NCI-H1694 treated with DMSO at 0.1 percent for 48 hours (cell line): Measurements from ENCODE around the gene PLA2G7.
"Not testable (repeated sequence)": the region's sequence is repeated elsewhere in the genome, so short reads cannot be mapped to it uniquely, and the experiment has no call there.

Source experiments
- DNase-seq: peaks from one replicate; lab custom pipeline; 2025; lab: John Stamatoyannopoulos, UW

PLA2G7 gene

GRCh38 chr6:46748940-46749503 lies 13.8 kb upstream of the PLA2G7 start:
- DNase-seq, result no peak

GRCh38 chr6:46746696-46747095 lies 11.5 kb upstream of the PLA2G7 start, which contains the start of gene ANKRD66:
Gene ANKRD66 (plus strand): TSS chr6:46746933. CDS start chr6:46751949, 5,016 bp downstream.
- no peak for DNase-seq

GRCh38 chr6:46745973-46746372 lies 10.8 kb upstream of the PLA2G7 start:
- no peak for DNase-seq

GRCh38 chr6:46744159-46744725 lies 9.1 kb upstream of the PLA2G7 start:
- DNase-seq, result not testable (repeated sequence)

GRCh38 chr6:46743425-46744158 lies 8.4 kb upstream of the PLA2G7 start:
- DNase-seq, result no peak

GRCh38 chr6:46741910-46742309 lies 6.7 kb upstream of the PLA2G7 start:
- no peak for DNase-seq

- DNase-seq, result no peak
Observed at GRCh38 chr6:46741482-46741881, 6.3 kb upstream of the PLA2G7 start.

GRCh38 chr6:46736906-46737305 lies 1.7 kb upstream of the PLA2G7 start:
- no peak for DNase-seq

GRCh38 chr6:46735720-46736031 lies 501 bp upstream of the PLA2G7 start:
- DNase-seq, result no peak

- no peak for DNase-seq
Observed at GRCh38 chr6:46733341-46733801, 1.8 kb downstream of the PLA2G7 start.

- no peak for DNase-seq
Observed at GRCh38 chr6:46730921-46731461, 4.2 kb downstream of the PLA2G7 start.

- no peak for DNase-seq
Observed at GRCh38 chr6:46729787-46730326, 5.3 kb downstream of the PLA2G7 start.

- DNase-seq, result no peak
Observed at GRCh38 chr6:46720401-46720800, 14.8 kb downstream of the PLA2G7 start.

GRCh38 chr6:46719099-46719498 lies 16.1 kb downstream of the PLA2G7 start:
- no peak for DNase-seq

GRCh38 chr6:46715141-46715540 lies 20.0 kb downstream of the PLA2G7 start:
- DNase-seq, result no peak

GRCh38 chr6:46711491-46711890 lies 23.7 kb downstream of the PLA2G7 start:
- no peak for DNase-seq

- no peak for DNase-seq
Observed at GRCh38 chr6:46706464-46706863, 28.7 kb downstream of the PLA2G7 start.

- no peak for DNase-seq
Observed at GRCh38 chr6:46704562-46704961, 30.6 kb downstream of the PLA2G7 start.

- DNase-seq, result no peak
Observed at GRCh38 chr6:46699970-46700369, 35.2 kb downstream of the PLA2G7 start.

GRCh38 chr6:46690911-46691451 lies 44.2 kb downstream of the PLA2G7 start:
- no peak for DNase-seq

GRCh38 chr6:46690141-46690755 lies 44.9 kb downstream of the PLA2G7 start:
- no peak for DNase-seq

- DNase-seq, result no peak
Observed at GRCh38 chr6:46689657-46690056, 45.5 kb downstream of the PLA2G7 start.
